HCT116 (cell line): Measurements from ENCODE around the gene FAM193A.

Source experiments
- ATF3 ChIP-seq: IDR thresholded peaks from 2 replicates; pipeline ENCODE4 v1.6.1; 2012
- CTCF ChIP-seq, 3 experiments: fragments of 200-600 bp in 1 of 3; sonication (generic) in 1 of 3; IDR thresholded peaks in 2 of 3; conservative IDR thresholded peaks in 1 of 3; 2 replicates each; pipeline ENCODE4 v1.5.1; 2012 to 2017; ENCODE audit warnings: low read depth in 2 of 3, low read length in 2 of 3, antibody characterized with exemption in 1 of 3, borderline replicate concordance in 1 of 3, control low read depth in 1 of 3, mild to moderate bottlenecking in 1 of 3, mixed read lengths in 1 of 3, mixed run types in 1 of 3, moderate library complexity in 1 of 3; ENCODE audit not compliant: insufficient read depth in 1 of 3
- POLR2A ChIP-seq: IDR thresholded peaks from 2 replicates; pipeline ENCODE4 v1.7.0; 2011; ENCODE audit warnings: borderline replicate concordance; ENCODE audit not compliant: insufficient read depth, insufficient read length; ENCODE audit errors: extremely low read depth
- POLR2AphosphoS5 ChIP-seq: IDR thresholded peaks from 2 replicates; pipeline ENCODE4 v1.6.1; 2011; ENCODE audit warnings: mild to moderate bottlenecking, low read depth, low read length, moderate library complexity
- REST ChIP-seq: IDR thresholded peaks from 2 replicates; pipeline ENCODE4 v1.6.1; 2012; ENCODE audit warnings: low read depth
- ZNF274 ChIP-seq: fragments of 200-500 bp; sonication (Bioruptor generic); IDR thresholded peaks from 2 replicates; pipeline ENCODE4 v1.6.1; 2014; ENCODE audit warnings: mild to moderate bottlenecking, low read depth, low read length, inconsistent platforms

GRCh38 chr4:2588259-2588658 is 51.8 kb downstream of the FAM193A start:
- TF ChIP-seq CTCF (IDR thresholded peaks at IDR 0.05 in 2 of 3, conservative IDR thresholded peaks at IDR 0.05 in 1 of 3; ENCODE audit: borderline replicate concordance in 1 of 3, insufficient read depth in 1 of 3, low read depth in 2 of 3, low read length in 2 of 3) (no peak), REST (no peak), POLR2AphosphoS5 (no peak), POLR2A (no peak), ZNF274 (no peak), ATF3 (no peak)
